Measurements from ENCODE around the gene KYNU.
"Not testable (repeated sequence)": the region's sequence is repeated elsewhere in the genome, so short reads cannot be mapped to it uniquely, and the experiment has no call there.

Gene KYNU

DNA sequence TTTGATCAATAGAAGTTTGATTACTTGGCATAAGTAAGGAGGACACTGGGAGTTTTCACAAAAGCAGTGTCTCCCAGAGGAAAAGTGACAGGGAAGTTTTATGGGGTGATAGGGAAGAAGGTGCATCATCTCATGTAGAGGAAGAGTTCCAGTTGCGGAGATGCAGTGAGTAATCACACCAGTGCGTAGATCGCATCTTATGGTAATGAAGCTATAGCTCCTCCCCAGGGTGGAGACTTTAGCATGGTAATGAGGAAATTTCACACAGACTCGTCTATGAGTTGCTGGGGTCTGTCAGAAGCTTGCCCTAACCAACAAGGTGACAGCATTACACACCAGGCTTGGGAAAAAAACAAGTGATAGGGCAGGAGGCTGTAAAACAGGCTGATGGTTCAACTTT, 49.0 kb downstream of the KYNU start:
- DNase-seq, result no peak

- no peak for DNase-seq
Measured at GRCh38 chr2:142930835-142931398, 53.5 kb downstream of the KYNU start.

- no peak for DNase-seq
Measured at GRCh38 chr2:142933916-142934315, 56.5 kb downstream of the KYNU start.

- DNase-seq, result no peak
Measured at GRCh38 chr2:142935563-142936089, 58.2 kb downstream of the KYNU start.

DNA sequence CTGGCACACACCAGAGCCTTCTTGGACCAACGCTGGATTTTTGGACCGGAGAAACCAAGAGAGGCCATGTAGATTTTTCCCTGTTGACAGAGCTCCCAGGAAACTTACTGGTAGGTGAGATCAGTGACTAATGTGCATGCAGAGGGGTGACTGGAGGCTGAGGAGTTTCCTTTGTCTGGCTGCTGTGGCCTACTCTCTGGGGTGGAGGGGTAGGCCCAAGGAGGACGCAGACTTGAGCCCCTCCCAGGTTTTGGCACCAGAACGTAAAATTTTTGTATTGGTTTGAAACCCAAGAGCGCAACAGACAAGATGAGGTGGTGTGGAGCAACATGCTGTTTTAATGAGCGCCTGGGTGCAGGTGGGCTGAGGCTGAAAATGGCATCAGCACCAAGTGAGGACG, 59.2 kb downstream of the KYNU start:
- DNase-seq, result no peak

DNA sequence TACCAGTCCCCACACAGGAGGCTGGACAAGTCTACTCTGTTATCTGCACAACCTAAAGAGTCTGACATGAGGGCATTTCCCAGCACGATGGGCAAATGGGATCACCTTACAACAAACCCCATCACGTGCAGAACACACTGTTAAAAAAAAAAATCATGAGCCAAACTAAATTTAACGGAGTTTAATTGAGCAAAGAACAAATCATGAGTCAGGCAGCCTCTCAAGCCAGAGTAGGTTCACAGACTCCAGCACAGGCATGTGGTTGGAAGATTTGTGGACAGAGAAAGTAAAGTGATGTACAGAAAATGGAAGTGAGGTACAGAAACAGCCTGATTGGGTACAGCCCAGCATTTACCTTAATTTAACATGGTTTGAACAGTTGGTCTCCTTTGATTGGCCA, 59.9 kb downstream of the KYNU start:
- DNase-seq, result no peak

DNA sequence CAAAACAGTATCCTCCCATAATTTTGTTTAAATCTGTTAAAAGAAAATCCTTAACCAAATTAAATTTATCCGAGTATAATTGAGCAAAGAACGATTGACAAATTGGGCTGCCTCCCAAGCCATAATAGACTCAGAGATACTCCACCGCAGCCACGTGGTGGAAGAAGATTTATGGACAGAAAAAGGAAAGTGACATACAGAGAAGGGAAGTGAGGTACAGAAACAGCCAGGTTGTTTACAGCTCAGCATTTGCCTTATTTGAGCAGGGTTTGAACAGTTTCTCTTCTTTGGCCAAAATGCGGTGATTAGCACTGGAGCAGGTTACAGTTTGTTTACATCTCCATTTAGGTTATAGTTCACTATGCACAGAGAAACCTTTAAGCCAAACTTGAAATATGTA, 60.8 kb downstream of the KYNU start:
- no peak for DNase-seq

GRCh38 chr2:142940606-142941223, 63.3 kb downstream of the KYNU start:
- no peak for DNase-seq

- DNase-seq, result no peak
Measured at GRCh38 chr2:142942690-142943089, 65.2 kb downstream of the KYNU start.

GRCh38 chr2:142944264-142944663, 66.8 kb downstream of the KYNU start:
- DNase-seq, result no peak

- no peak for DNase-seq
Measured at GRCh38 chr2:142944721-142945120, 67.3 kb downstream of the KYNU start.

DNA sequence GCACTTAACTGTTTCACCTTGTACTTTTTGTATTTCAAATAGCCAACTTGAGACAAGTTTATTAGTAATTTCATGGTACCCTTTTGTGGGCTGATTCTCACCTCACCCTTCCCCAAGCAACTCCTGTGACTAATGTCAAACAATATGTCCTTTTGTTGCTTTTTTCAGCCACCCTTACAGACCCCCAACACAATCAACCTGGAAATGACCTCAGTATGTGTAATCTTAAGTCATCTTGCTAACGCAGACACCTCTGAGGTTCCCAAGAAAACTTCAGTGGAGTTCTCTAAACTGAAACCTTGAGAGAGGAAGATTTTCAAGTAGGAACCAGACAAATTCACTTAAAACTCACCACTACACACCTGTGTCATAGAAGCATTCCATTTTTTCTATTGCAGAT, 69.5 kb downstream of the KYNU start:
- no peak for DNase-seq

DNA sequence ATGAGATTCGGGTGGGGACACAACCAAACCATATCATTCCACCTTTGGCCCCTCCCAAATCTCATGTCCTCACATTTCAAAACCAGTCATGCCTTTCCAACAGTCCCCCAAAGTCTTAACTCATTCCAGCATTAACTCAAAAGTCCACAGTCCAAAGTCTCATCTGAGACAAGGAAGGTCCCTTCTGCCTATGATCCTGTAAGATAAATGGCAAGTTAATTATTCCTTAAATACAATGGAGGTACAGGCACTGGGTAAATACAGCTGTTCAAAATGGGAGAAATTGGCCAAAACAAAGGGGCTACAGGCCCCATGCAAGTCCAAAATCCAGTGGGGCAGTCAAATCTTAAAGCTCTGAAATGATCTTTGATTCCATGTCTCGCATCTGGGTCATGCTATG, 71.3 kb downstream of the KYNU start:
- not testable (repeated sequence) for DNase-seq

DNA sequence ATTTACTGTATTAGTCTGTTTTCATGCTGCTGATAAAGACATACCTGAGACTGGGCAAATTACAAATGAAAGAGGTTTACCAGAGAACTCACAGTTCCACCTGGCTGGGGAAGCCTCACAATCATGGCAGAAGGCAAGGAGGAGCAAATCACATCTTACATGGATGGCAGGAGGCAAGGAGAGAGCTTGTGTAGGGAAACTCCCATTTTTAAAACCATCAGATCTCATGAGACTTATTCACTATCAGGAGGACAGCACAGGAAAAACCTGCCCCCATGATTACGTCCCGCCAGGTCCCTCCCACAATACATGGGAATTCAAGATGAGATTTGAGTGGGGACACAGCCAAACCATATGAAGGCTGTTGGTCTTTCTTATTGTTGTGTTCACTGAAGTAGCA, 72.9 kb downstream of the KYNU start:
- not testable (repeated sequence) for DNase-seq

DNA sequence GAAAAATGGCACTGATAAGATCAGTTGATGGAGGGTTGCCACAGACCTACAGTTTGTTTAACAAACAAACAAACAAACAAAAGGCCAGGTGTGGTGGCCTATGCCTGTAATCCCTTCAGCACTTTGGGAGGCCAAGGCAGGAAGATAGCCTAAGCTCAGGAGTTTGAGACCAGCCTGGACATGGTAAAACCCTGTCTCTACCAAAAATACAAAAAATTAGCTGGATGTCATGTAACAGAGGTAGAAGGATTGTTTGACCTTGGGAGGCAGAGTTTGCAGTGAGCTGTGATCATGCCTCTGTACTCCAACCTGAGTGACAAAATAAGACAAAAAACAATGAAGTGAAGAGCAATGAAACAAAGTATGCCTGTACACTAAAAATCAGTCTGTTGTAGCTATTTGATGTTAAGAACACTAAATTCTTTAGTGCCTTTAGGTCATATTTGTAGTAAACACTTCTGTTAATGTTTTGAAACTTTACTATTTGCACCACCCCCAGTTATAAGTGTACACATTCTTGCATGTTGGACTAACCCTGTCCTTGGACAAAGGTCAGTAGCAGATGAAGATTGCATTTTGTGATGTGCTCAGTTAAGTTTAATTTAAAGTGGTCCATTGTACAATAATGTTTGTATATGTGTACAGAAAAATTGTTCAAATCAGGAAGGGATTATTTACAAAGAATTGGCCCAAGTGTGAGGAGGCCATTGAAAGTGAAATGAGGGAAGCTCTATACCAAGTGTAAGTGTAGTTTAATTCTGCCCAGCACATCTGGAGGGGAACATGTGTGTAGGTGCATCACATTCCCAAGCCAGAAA, 73.9 kb downstream of the KYNU start:
- DNase-seq, result no peak

- no peak for DNase-seq
Measured at GRCh38 chr2:142952018-142952417, 74.6 kb downstream of the KYNU start.

DNA sequence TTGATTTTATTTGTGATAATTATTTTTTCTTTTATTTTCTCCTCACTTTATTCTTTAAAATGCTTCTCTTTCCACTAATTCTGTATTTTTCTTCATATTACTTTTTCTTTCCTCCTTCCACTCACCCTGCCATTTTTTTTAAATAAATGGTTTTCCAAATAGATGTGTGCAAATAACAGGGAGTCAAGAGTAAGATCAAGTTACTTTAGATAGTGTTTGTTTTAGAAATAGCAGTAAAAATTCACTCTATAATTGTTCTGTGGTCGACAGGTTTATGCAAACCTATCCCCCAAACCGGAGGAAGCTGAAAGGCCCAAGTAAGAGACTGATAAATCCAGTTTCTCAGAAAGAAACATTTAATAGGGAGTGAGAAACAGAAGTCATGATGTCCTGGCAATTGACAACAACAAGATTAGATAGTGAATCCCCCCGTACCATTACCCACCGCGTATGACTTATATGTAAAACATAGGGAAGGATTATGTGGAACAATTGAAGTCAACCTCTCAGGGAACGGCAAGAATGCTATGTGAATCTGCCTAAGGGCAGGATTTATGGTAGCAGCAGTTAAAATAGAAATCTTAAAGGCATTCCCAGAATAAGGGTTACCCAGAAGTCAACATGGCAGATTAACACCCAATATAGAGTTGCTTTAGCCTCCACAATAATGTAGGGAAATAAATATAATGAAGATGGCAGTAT, 75.5 kb downstream of the KYNU start:
- DNase-seq, result no peak

GRCh38 chr2:142954493-142954892, 77.0 kb downstream of the KYNU start:
- DNase-seq, result no peak

- DNase-seq, result no peak
Measured at GRCh38 chr2:142957144-142957543, 79.7 kb downstream of the KYNU start.

GRCh38 chr2:142961202-142961601, 83.7 kb downstream of the KYNU start:
- DNase-seq, result no peak

DNA sequence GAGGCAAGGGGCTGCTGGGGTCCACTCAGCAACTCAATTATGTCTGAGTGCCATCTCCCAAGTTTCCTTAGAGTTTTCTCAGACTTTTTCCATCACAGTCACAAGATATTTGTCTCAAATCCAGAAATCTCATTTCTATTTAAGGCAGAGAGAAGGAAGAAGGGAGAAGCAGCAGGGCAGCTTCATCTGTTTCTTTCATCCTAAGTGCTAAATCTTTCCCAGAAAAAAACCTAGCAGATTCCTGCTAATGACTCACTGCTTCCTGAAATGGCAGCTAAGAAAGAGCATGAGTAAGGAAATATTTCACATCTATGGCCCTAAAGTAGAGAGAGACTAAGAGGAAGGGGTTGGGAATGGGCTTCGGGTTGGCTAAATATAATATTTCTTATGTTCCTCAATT, 88.0 kb downstream of the KYNU start:
- DNase-seq, result no peak

- no peak for DNase-seq
Measured at GRCh38 chr2:142966284-142966683, 88.8 kb downstream of the KYNU start.

- no peak for DNase-seq
Measured at GRCh38 chr2:142967060-142967459, 89.6 kb downstream of the KYNU start.

All from GOT3 (cell line).